HL-60/S4 treated with phorbol 12-myristate 13-acetate at 8.2 ng/mL for 4 days and 3 days (cell line): Measurements from ENCODE around the gene PCA3.

ENCODE experiments used
- in situ Hi-C: fragments of 300-500 bp; cut with MboI; formaldehyde crosslinking; loops from 2 replicates; pipeline ENCODE4 v1.15.0; 2022; ENCODE audit warnings: low sequenced_read_pairs

Gene PCA3

GRCh38 chr9:76756268-76756640, 8.0 kb upstream of the PCA3 start:
- in situ Hi-C loops: no loop called here

DNA sequence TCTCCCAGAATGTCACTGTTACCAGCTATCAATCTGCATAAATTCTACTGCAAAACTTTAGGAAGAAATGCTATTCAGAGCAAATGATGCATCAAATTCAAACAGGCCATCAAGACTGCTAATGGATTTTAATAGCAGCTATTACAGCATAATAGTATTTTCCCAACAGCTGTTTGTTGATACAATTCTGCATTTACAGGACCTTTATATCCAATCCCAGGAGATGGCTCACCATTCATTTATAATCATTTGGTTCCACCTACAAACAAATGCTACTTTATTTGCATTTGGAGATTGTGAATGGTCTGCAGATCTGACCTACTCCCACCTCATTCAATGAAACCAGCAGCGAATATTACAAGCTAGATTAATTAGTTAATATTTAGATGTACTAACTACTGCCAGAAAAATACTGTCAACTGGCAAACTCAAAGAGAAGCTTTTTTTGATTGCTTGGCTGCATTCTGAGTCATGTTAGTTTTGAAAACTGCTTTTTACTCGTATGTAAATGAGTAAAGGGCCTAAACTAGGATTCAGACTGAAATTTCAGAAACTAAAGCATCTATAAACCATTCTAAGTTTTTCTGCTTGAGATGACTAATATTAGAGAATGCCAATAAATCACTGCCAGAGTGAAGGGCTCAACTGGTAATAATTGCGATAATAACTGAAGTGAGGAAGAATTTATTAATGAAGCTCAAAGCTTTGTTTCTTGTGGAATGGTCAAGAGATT, 7.1 kb upstream of the PCA3 start:
- in situ Hi-C loops: no loop called here

DNA sequence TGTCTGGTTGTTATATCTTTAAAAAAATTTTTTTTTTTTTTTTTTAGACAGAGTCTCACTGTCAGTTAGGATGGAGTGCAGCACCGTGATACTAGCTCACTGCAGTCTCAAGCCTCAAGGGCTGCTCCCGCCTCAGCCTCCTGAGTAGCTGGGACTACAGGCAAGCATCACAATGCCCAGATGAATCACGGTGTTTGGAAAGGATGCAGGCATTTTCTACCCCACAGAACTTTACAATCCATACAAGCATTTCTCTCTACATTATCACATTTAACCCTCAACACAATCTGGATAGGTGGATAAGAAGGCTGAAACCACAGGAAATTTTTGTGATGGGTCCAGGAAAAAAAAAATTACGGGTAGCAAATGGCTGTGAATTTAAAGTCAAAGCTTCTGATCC, 5.8 kb upstream of the PCA3 start:
- in situ Hi-C loops: no loop called here

DNA sequence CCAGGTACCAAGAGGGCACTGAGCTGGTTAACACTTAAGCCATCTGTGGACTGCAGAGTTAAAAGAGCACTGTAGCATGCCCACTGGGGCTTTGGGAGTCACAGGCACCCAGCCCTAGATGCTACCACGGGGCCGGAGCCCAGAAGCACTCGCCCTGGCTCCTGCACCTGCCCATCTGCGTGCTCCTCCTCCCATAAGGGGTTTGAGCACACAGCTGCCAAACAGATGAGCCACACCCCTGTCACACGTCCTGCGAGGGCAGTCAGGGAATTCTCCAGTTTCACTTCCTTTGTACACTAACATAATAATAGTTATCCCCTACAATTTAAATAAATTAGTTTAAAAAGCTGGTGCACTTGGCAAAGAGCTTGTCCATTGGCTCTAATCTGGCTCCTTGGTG, 4.5 kb upstream of the PCA3 start:
- in situ Hi-C loops: no loop called here

DNA sequence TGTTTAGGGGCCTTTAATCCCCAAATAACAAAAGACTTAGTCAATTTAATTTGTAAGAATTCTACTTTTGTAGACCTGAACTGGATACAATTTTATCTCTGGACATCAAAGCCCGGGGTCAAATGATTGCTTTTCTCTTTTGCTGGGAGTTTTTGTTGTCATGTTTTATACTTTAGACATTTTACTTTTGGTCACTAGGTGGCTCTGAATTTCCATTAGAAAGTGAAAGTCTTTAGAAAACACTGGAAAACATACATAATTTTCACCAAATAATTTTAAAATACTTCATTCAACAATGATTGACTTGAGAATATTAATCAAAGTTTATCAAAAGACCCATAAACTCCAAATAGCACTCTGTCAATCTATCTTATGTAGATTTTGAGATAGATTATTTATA, 2.8 kb upstream of the PCA3 start:
- in situ Hi-C loops: no loop called here

DNA sequence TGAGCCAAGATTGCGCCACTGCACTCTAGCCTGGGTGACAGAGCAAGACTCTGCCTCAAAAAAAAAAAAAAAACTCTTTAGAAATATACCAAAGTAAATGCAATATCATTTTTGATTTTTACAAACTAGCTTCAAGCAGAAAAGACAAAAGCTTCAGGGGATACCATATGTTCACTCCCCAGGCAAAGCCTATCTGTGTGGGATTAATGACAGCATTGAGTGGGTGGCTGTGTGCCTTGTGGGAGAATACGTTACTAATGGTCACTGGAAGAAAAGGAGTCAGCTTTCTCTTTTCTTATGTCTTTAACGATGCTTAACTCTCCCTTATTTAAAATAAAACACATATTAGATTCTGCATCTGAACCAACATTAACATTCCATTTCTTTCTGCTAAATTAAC, 1.9 kb downstream of the PCA3 start:
- in situ Hi-C loops: no loop called here

DNA sequence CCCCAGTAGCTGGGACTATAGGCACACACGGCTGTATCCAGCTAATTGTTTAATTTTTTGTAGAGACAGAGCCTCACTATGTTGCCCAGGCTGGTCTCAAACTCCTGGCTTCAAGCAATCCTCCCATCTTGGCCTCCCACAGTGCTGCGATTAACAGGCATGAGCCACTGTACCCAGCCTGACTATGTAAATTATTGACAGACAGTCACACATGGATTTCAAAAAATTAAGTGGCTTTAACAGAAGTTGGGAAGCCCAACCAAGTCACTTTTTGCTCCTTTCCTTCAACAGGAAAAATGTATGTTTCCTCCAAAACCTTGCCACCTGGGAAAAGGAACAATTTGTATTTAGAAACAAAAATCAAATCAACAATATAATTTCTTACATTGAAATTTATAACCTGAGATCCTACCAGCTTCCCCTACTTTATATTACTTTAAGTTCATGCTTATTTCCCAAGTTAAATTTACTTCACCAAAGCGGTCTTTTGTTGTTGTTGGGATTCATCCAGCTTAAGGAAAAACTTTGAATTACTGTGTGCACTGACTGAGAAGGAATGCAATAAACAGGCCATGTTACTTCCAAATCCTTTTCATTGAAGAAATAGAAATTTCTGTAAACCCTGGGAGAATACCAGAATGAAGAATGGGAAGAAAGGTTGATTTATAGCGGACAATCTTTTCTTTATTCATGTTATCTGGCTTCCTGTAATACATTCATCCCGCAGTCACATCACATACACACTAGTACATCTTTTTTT, 8.6 kb downstream of the PCA3 start:
- in situ Hi-C loops: no loop called here

GRCh38 chr9:76784881-76785280, 20.6 kb downstream of the PCA3 start:
- in situ Hi-C loops: no loop called here

GRCh38 chr9:76785501-76785900, 21.3 kb downstream of the PCA3 start:
- in situ Hi-C loops: no loop called here

GRCh38 chr9:76787677-76788076, 23.4 kb downstream of the PCA3 start:
- in situ Hi-C loops: no loop called here

GRCh38 chr9:76789840-76790239, 25.6 kb downstream of the PCA3 start:
- in situ Hi-C loops: no loop called here

GRCh38 chr9:76793784-76794431, 29.7 kb downstream of the PCA3 start:
- in situ Hi-C loops: no loop called here

DNA sequence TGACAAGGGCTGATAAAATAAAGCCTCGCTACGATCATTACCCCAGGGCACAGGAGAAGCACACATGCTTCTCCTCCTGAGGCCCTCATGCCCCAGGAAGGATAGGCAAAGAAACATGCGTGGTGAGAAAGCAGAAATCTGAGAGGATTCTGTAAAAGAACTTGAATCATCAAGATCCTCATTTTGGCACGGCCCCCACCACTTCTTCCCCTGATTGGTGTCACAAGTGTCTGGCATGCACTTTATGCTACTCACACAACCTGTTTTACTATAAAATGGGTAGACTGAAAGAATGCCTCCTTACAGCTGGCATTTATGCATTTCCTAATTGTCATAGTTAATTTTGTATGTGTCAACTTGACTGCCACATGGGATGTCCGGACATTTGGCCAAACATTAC, 32.1 kb downstream of the PCA3 start:
- in situ Hi-C loops: no loop called here

DNA sequence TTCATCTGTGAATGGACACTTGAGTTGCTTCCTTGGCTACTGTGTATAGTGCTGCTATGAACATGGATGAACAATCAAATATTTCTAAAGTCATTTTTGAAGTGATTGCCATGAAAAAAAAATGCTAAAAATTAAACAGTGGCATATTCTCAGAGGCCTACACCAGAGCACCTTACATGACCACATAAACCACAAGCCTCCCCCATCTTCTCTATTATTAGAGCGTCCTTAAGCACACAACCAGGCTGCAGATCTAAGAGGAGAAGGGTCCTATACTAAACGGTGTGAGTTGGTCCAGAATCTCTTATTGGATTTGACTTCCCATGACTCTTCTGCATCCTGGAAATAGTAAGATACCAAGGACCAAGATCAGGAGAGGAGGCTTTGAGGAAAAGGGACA, 34.3 kb downstream of the PCA3 start:
- in situ Hi-C loops: no loop called here

- in situ Hi-C loops: no loop called here
These were observed 35.2 kb downstream of the PCA3 start for GRCh38 chr9:76799473-76799872.

- in situ Hi-C loops: no loop called here
These were observed 36.7 kb downstream of the PCA3 start for GRCh38 chr9:76800901-76801300.

DNA sequence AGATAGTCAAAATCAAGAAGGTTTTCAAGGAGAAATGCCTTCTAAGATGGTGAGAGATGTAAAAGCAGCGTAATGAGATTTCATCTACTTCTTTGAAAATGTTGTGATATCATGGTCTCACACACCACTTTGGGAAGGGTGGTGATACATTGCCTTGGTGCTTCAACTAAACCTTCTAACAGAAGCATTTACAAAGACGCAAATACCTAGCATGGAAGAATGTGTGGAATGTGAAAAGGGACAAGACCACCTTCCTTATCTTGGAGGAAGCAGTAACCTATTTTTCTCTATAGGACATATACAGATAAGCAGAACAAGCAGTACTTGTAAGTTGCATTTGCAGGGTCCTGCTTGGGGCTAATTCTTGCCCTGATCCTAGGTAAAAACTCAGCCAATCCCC, 38.8 kb downstream of the PCA3 start:
- in situ Hi-C loops: no loop called here

GRCh38 chr9:76803762-76804161, 39.5 kb downstream of the PCA3 start:
- in situ Hi-C loops: no loop called here

GRCh38 chr9:76808636-76809035, 44.4 kb downstream of the PCA3 start:
- in situ Hi-C loops: no loop called here

DNA sequence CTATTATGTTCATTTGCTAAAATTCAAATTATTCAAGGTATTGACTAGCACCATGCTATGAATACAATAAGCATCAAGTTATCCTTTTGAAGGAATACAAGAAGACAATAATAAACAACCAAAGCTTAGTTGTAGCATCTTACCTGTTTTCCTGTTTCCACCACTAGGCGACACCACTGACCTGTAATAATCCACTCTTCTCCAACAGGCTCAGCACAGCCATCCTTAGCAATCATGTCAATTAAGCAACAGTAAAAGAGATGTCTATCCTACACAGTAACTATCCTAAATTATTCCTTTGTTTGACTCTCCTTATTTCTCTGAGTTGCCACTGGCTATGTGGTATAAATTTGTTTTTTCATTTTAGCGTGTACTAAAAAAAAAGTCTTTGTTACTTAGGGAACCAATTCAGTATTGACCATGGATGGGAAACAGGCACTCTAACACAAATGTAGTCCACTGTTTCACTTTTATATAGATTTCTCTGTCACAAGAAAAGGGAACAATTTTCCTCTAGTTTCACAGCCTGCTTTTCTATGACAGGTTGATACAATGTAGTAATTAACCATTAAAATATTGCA, 46.2 kb downstream of the PCA3 start:
- in situ Hi-C loops: no loop called here

DNA sequence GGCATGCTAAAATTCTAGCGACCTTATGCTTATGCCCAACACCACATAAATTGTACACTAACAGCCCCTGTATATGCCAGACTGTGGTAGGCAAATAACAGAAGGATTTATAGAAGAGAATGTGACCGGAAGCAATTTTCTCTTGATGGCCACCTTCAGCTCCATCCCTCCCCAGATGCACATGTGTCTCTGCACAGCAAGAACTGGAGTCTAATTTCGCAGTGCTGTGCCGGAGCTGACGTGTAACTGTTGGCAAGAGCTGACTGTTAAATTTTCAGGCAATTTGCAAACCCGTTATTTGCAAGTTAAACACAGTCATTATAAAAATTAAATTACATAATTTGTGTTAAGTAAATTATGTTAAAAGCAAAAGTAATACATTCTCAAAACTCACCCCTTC, 48.4 kb downstream of the PCA3 start:
- in situ Hi-C loops: no loop called here

DNA sequence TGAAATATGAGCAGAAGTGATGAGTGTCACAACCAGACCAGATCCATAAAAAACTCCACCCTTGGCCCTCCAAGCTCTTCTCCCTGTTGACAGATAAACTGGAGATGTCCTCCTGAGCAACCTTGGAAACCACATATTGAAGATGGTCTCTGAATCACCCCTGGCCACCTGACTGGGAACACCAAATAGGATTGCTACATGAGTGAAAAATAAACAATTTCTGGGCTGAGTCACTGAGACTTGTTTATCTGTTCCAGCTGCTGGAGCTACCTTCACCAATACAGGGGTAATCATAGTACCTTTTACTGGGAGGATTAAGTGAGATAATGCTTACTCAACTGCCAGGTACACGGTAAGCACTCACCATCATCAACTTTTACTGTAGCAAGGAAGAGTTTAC, 53.3 kb downstream of the PCA3 start:
- in situ Hi-C loops: no loop called here
